Measurements from ENCODE around the gene TMTC1. TPM values are rescaled to one million over a fixed set of nuclear protein-coding genes. Genes with fewer than 3 reads are reported as not detected.

Gene TMTC1
- total RNA-seq, 1 donor from 2014 or later: 21.9 TPM

GRCh38 chr12:29709496-29710040 lies 74.2 kb downstream of the TMTC1 start:
- no peak for DNase-seq

GRCh38 chr12:29709054-29709453 lies 74.7 kb downstream of the TMTC1 start:
- DNase-seq: no peak

GRCh38 chr12:29707846-29708245 lies 75.9 kb downstream of the TMTC1 start:
- no peak for DNase-seq

GRCh38 chr12:29706311-29706710 lies 77.4 kb downstream of the TMTC1 start:
- no peak for DNase-seq

GRCh38 chr12:29703528-29703927 lies 80.2 kb downstream of the TMTC1 start:
- no peak for DNase-seq

GRCh38 chr12:29702972-29703371 lies 80.8 kb downstream of the TMTC1 start:
- DNase-seq: no peak

- no peak for DNase-seq
Observed at GRCh38 chr12:29702222-29702621, 81.5 kb downstream of the TMTC1 start.

GRCh38 chr12:29700761-29701481 lies 82.8 kb downstream of the TMTC1 start:
- DNase-seq: no peak

- no peak for DNase-seq
Observed at GRCh38 chr12:29698756-29699155, 85.0 kb downstream of the TMTC1 start.

GRCh38 chr12:29695800-29696199 lies 87.9 kb downstream of the TMTC1 start:
- DNase-seq: no peak

- DNase-seq: no peak
Observed at GRCh38 chr12:29695026-29695425, 88.7 kb downstream of the TMTC1 start.

- DNase-seq: no peak
Observed at GRCh38 chr12:29694002-29694401, 89.7 kb downstream of the TMTC1 start.

- no peak for DNase-seq
Observed at GRCh38 chr12:29692237-29692636, 91.5 kb downstream of the TMTC1 start.

GRCh38 chr12:29691161-29691854 lies 92.4 kb downstream of the TMTC1 start:
- no peak for DNase-seq

GRCh38 chr12:29690728-29691127 lies 93.0 kb downstream of the TMTC1 start:
- DNase-seq: no peak

- no peak for DNase-seq
Observed at GRCh38 chr12:29688914-29689313, 94.8 kb downstream of the TMTC1 start.

- no peak for DNase-seq
Observed at GRCh38 chr12:29682088-29682487, 101.7 kb downstream of the TMTC1 start.

- no peak for DNase-seq
Observed at GRCh38 chr12:29681370-29681769, 102.4 kb downstream of the TMTC1 start.

GRCh38 chr12:29676676-29677075 lies 107.1 kb downstream of the TMTC1 start:
- no peak for DNase-seq

GRCh38 chr12:29674463-29674862 lies 109.3 kb downstream of the TMTC1 start:
- DNase-seq: no peak

- DNase-seq: no peak
Observed at GRCh38 chr12:29673346-29673745, 110.4 kb downstream of the TMTC1 start.

GRCh38 chr12:29672580-29672979 lies 111.2 kb downstream of the TMTC1 start:
- DNase-seq: no peak

GRCh38 chr12:29671742-29672141 lies 112.0 kb downstream of the TMTC1 start:
- DNase-seq: no peak

- no peak for DNase-seq
Observed at GRCh38 chr12:29667011-29667410, 116.7 kb downstream of the TMTC1 start.
